Activated T-helper 9 cell treated with anti-CD3 and anti-CD28 coated beads, Interleukin-2, amount 50 U/mL, for 16 hours (primary cell): ENCODE results near the gene FILIP1L.

Experiments used
- DNase-seq: peaks from one replicate; pipeline ENCODE4 v3.0.0-alpha.2; 2020; ENCODE audit warnings: low read depth

The FILIP1L gene

DNA sequence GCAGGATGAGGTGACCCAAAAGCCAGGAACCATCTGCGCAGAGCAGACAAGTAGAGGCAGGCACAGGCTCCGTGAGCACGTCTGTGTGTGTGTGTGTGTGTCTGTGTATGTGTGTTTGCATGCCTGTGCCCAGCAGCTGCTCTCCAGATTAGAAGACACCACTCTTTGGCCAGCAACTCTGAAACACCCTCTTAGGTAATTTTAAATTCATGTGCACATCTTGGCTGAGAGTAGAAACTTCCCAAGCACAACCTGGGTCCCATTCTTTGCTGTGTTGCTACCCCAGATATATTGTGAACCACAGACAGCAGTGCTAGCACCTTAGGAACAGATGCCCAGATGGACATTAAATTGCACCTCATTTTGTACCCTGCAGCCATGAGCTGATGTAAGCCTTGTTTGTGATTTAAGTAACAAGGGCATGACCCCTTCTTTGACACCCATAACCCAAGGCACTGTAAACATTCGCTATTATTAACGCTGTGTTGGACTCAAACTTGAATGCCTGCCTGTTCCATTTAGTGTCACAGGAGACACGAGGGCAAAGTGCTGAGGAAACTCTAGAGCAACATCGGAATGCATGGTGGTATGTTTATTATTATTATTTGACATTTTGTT, at the start of gene FILIP1L:
Gene FILIP1L, minus strand, starts transcription at position 89 of the 618 bp plus-strand sequence.
- DNase-seq, result no peak

DNA sequence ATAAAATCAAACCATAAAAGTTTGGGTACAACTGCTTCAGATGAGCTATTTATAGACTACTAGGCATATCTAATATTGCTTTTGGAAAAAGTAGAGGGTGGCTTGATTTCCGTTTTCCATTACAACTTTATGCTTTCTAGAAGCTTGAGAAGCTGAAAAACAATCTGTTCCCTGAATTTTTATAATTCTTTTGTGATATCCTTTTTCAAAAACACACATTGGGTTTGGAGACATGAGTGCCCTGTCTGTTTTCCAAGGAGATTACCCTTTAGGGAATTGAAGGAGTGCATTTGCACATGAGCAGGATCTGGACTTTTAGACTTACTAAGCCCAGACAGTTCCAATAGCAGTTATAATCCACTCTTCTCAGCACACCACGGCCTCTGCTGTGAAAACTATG, 49.5 kb upstream of the FILIP1L start:
- DNase-seq, result no peak

DNA sequence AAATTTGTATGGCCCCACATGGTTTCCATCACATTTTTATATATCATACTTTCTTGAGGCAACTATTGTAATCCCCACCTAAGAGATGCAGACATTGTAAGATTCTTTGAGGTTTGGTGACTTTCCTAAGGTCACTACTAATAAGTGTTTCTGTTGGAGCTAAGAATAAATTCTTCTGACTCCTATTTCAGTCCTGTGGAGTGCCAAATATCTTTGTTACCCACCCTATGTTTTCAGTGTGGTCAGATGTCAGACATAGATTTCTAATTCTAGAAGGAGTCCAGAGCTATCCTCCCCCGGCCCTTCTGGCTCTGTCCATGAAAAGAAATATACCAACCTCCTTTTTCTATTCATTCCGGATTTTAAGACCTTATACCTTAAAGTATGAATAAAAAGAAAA, 46.2 kb upstream of the FILIP1L start:
- no peak for DNase-seq

DNA sequence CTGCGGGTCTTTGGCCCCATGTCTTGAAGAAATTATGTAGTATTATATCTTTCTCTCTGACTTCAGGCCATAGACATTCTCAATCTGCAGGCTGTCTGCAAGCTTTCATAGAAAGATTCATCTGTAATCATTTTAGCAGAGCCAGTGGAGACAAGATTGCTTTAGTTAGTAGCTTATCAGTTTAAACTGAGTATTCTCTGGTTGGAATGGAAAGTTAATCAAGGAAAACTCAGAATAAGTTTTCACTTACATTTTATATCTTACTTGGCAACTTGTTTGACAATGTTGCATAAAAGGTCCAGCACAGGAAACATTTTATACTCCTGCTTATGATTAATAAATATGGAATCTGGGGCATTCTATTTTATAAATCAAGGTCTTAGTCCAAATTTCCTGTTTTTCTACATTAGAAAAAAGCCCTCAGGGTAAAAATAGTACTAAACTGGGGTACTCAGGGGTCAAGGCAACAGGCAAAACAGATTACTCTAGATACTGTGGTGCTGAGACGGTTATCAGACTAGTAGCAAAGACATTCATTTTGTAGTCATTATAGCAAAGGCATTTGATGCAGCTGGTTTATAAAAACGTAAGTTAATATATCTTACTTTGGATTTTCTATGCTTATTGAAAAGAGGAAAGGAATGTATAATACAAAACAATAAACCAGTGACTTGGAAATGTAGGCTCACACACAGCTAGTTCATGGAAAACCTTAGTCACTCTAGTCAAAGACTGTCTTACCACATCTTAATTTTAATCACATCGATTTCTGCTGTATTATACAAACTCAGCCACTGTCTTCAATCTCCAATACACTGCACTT, 45.2 kb upstream of the FILIP1L start:
- DNase-seq, result no peak

DNA sequence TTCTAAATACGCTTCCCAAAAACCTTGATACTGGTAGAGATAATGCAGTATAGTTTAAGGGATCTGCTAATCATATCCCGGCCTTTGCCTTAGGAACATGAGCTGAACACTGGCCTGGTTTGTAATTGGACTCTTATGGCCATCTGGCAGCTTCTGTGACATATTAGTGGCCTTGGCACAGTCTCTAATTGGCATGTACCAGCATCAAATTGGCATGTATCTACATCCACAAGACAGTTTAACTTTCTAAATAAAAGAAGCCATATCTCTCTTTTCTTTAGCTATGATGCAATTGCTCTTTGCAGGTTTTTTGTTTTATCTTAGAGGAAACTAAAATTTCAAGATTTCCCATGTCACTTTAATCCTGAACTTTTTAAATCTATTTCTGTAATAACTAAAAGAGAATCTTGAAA, 44.6 kb upstream of the FILIP1L start:
- no peak for DNase-seq

DNA sequence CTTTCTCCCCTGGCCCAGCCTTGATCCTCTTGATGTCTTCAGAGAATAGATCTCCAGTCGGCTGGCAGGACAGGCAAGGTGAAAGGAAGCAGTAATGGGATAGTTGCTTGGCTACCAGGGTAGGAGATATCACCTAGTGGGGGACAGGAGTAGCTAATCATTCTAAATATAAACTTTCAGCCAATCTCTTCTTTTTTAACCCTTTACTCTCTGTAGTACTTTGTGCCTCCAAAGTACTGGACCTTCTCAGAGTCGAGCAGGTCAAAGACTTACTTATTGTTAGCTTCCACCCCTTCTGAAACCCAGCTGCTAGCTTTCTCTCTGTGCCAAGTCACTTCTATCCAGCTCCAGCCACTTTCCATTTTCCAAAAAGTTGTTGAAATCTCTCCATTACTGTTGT, 43.4 kb upstream of the FILIP1L start:
- no peak for DNase-seq

DNA sequence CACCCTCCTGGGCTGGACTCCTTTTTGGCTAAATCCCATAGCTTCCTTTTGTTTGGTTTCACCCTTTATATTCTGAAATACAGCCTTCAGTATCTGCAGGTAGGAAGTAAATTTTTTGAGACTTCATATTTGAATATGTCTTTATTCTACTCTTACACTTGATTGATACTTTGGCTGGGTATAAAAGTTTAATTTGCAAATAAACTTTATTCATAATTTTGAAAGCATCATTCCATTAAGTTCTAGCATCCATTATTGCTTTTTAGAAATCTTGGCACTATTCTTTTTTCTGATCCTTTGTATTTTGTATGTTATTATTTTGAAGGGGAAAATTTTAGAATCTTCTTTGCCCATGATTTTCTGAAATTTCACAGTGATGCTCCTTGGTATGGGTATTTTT, 41.3 kb upstream of the FILIP1L start:
- no peak for DNase-seq

DNA sequence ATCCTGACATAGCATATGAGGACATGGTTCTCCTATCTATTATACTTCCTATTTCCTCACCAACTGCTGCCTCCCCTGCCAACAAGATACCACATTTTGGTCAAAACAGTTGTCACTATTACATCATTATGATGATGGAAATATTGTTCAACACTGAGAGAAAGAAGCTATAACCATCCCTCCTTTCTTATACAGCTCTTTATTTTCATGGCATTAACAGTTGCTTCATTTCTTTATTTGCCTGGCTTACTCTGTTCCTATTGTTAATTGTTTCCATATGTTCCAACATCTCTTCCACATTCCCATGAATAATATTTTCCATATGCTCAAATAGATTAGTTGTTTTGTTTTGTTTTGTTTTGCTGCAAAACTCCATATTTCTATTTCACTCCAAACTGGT, 40.8 kb upstream of the FILIP1L start:
- no peak for DNase-seq

DNA sequence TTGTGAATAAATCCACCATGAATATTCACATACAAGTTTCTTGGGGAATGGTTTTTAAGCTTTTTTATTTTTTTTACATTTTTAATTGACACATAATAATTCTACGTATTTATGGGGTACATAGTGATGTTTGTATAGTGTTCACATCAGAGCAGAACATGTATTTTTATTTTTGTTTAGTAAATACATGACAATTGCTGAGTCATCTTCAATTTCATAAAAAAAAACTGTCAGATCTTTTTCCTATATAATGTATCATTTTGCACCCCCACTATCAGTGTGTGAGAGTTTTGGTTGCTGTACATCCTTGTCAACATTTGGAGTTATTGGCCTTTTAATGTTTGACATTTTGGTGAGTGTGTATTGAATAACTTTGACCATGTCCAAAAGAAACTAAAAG, 39.9 kb upstream of the FILIP1L start:
- no peak for DNase-seq

DNA sequence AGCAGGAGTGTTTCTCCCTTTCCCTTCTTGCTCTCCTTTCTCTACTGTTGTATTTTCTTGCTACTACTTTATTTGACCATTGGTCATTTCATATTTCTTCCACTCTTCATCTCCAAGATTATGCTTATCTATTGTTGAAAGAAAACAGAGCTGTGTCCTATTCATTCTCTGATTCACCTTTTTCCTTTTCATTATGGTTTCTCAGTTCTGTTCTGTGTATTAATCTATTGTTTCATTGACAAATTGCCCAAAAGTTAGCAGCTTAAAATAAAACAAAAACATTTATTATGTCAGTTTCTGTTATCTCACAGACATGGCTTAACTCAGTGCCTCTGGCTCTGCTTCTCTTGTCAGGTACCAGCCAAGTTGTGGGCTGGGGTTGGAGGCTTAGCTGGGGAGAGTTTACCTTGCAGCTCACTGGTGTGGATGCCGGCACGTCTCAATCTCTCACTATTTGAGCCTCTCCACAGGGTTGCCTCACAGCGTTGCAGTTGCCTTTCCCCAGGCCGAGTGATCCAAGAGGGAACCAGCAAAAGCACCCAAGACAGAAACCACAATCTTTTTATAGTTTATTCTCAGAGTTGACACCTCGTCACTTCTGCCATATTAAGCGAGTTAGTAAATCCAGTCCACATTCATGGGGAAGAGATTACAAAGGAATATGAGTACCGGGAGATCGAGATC, 36.9 kb upstream of the FILIP1L start:
- DNase-seq, result no peak

DNA sequence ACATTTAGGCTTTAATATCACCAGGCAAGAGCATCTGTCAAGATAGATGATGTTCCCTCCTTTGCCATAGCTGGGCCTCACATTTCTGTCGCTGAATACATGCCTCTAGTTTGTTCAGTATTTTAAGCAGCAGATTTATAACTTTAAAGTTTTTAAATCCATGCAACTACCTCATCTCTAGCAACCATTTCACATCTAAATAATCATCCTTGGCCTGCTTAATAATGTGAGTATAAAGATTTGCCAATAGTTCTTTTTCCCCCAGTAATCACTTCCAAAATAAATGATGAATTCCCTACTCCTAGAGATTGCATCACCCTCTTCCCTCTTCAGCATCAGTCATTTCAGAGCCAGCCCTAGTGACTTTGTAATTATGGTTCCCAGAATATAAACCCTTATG, 36.2 kb upstream of the FILIP1L start:
- no peak for DNase-seq

DNA sequence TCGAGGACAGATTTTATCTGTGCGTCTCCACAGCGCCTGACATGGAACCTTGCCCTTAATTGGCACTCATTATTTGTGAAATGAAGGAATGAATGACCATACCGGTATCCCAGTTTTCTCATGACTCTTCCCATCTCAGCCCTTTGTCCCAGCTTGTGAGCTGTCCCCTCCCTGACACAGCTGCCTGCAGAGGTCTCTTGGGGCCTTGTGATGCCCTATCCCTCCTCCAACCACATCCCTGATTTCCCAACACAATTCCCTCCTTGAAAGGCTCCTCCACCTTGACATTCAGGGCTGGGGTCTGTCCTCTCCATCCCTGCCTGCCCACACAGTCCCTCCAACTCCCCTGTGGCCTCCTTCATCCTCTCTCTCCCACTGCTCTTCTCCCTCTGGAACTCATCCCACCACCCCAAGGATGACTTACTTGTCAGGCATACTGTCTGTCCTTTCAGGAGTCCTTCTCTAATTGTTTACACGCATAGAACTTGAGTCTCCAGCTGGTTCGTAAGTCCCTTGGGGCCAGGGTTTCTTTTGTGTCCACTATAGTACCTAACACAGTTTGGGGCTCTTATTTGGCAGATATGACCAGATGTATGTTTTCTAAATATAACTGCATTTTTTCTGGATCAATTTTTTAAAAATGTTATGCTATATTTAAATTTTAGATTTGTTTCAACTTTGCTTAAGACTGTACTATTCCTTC, 35.6 kb upstream of the FILIP1L start:
- DNase-seq, result no peak

DNA sequence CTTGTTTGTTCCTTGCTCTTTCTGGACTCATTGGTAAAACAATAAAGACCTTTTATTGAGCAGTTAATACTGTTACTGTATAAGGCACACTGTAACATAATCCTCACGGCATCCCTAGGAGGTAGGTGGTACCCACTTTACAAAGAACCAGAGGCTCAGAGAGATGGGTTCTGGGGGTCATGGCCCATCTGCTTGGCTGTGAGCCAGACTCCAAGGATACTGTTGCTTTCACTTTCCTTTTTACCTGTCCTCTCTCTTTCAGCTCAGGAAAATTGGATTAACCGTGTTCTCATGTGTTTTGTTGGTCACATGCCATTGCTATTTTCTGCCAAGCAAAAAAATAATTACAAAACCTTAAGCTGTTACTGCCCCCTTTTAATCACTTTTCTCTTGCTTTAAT, 34.8 kb upstream of the FILIP1L start:
- no peak for DNase-seq

DNA sequence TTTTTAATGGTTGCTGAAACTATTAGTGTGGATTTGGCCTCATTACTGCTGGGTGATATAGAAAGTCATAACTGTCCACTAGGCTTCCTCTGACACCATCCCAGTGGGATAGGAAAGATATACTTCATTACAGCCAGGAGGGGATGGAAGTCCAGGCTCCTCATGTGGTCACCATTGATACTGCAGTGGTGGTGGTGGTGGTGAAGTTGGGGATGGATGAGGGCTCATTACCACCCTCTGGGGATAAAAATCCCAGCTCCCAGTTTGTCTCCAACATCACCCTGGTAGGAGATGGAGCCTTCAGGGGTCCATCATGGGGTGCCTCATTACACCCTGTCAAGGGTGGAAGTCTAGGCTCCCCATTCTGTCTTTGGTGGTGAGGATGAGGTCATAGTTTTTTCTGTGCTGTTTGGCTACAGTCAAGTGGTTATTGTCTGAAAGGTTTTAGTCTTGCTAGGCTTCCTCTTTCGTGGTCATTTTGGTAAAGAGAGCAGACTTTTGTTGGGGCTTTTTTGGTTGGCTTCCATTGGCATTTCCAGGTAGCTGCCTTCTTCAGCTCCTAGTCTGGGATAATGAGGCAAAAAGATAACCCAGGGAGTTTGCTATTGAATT, 30.1 kb upstream of the FILIP1L start:
- no peak for DNase-seq

DNA sequence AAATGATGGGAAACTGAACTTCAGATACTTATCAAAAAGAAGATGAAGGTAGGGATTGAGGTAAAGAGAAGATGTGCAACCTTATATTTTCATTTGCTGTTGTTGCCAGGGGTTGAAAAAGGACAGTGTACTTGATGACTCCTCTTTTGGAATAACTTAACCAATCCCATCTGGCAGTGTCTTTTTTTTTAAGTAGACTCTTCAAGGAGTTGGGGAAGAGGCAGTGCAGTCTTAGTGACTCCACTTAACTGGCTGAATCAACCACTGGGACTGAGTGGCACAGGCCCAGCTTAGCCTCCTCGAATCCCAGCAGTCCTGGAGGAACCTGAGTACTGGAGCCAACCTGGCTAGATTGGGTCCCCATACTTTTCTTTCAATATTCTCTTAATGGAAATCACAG, 27.3 kb upstream of the FILIP1L start:
- no peak for DNase-seq

DNA sequence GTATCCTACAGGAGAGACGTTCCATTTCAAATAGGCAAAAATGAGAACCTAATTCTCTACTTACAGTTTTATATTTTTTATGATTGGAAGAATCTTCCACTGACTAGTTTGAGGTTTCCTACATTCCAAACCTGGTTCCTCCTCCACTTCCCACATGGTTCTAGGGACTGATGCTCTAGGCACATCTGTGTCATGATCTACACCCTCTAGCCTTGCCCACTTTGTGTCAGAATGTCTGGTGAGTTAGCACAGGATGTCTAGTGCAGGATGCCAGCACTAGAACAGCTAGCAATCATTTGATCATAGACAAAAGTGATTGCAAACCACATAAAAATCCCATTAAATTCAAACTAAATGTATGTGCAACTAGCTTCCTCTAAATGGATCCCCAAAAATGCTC, 26.7 kb upstream of the FILIP1L start:
- no peak for DNase-seq

DNA sequence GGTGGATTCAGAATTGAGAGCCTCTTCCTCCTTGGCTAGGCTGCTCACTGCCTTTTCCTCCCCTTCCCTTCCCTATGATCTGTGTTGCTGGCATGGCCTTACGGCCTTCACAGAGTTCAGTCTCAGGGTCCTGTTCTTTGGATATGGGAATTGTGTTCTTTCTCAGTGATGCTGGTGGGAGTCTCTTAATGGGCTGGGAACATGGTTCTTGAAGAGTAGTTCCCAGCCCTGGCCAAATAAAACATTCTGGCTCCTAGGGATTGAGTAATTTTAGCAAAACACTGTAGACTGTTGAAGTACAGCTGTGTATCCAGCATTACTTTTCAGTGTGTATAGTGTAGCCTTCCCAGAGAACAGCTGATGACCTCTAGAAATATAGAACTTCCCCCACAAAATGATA, 22.6 kb upstream of the FILIP1L start:
- DNase-seq, result no peak

DNA sequence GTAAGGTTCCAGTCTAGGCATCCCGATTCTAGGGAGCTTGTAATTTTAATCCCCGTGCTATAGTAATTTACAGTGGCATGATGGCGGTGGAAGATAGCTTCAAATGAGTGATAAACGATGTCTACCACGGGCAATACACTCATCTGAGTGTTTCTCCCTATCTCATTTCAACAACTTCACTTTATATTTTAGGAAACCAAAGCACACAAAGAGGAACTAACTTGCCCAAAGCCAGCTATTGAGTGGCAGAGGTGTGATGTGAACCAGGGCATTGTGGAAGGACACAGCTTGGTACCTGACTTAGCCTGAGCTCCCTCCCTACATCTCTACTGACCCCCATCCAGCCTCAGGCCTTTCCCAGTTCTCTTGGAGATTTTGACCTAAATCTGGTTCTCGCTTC, 16.9 kb upstream of the FILIP1L start:
- DNase-seq, result no peak

DNA sequence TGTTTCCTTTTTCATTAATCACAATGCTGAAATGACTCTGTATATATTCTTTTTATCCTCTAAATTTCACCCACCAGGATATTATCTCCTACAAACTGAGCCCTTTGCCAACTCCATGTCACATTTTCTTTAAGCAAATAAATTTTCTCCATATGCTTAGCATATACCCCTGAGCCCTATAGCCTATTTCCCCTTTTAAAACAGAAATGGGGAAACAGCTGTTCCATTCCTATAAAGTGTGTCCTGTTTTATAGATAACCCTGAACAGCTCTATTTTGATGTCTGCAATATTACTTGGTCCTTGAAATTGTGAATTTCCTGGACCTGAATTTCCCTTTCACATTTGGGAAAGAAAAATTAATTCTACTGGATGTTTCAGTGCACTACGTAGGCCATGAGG, 15.6 kb upstream of the FILIP1L start:
- no peak for DNase-seq

DNA sequence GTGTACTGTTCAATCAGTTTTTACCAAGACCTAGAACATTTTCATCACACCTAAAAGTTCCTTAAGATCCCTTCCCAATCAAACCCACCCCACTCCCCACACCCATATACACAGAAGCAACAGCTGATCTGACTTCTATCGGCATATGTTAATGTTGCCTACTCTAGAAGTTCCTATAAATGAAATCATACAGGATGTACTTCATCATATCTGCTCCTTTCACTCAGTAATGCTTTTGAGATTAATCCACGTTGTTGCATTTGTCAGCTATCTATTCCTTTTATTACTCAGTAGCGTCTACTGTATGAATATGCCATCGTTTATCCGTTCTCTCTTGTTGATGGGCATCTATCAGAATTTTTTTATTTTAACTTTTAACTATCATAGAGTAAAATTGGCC, 14.3 kb upstream of the FILIP1L start:
- DNase-seq, result no peak

DNA sequence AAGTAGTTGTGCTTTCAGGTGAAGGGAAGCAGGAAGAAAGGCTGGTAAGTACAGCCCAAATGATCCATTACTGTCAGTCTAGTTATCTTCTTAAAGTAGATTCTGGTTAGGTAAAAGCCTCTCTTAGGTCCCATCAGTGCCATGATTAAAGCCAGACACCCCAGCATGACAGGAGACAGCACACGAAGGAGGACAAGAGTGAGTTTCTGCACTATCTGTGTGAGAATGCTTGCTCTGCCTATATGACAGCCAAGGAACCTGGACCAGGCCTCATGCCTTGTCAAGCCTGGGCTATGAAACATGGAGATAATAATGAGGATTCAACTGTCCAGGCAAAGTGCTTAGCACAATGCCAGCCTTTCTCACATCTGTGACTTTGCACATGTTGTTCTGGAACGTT, 13.5 kb upstream of the FILIP1L start:
- no peak for DNase-seq
